Transverse colon (tissue), 4 donors: Measurements from ENCODE around the gene PLXNA3. TPM values are rescaled to one million over a fixed set of nuclear protein-coding genes. Genes with fewer than 3 reads are reported as not detected.

Source experiments
- DNase-seq: peaks from one replicate; pipeline ENCODE4 v3.0.0-alpha.2; 2019
- H3K27ac ChIP-seq, 4 donors: fragments of 200-600 bp; sonication (generic); 2 replicates each; pipeline ENCODE4 v1.5.1; 2016 to 2018; ENCODE audit warnings: inconsistent platforms in 4 of 4
- H3K27me3 ChIP-seq: fragments of 200-600 bp; sonication (generic); 2 replicates; pipeline ENCODE4 v1.5.1; 2017; ENCODE audit warnings: inconsistent platforms
- H3K36me3 ChIP-seq, 4 donors: fragments of 200-600 bp; sonication (generic); 2 replicates each; pipeline ENCODE4 v1.5.1; 2017 to 2019; ENCODE audit warnings: inconsistent platforms in 4 of 4
- H3K4me1 ChIP-seq, 4 donors: fragments of 200-600 bp; sonication (generic); 2 replicates each; pipeline ENCODE4 v1.5.1; 2017 to 2020; ENCODE audit warnings: inconsistent platforms in 4 of 4
- H3K4me3 ChIP-seq, 4 donors: fragments of 200-600 bp; sonication (generic); 1 replicate in 1 of 4; 2 replicates in 3 of 4; pipeline versions ENCODE4 v1.5.1 to v1.6.1; 2017 to 2019; ENCODE audit warnings: inconsistent platforms in 4 of 4
- H3K9me3 ChIP-seq, 2 donors: fragments of 200-600 bp; sonication (generic); 2 replicates each; pipeline ENCODE4 v1.5.1; 2017 to 2019; ENCODE audit warnings: inconsistent platforms in 2 of 2
- EP300 ChIP-seq: sonication (generic); formaldehyde crosslinking; IDR thresholded peaks from one replicate; pipeline ENCODE4 v1.6.1; 2017; ENCODE audit warnings: antibody characterized with exemption, low read depth
- POLR2A ChIP-seq: fragments of 450-650 bp; IDR thresholded peaks from one replicate; pipeline ENCODE4 v1.6.1; 2016; ENCODE audit warnings: antibody characterized with exemption, mild to moderate bottlenecking, moderate library complexity
- POLR2AphosphoS5 ChIP-seq, 3 donors: sonication (generic); formaldehyde crosslinking; IDR thresholded peaks; one replicate each; pipeline ENCODE4 v1.6.1; 2016; ENCODE audit warnings: antibody characterized with exemption in 3 of 3
- WGBS, 2 donors: methylation state at CpG; one replicate each; pipeline ENCODE4 v1.1.5; 2018; ENCODE audit warnings: low coverage in 1 of 2; 5-methylcytosine and 5-hydroxymethylcytosine counted together
- in situ Hi-C, 4 donors: fragments of 200-750 bp; cut with MboI; loops; one replicate each; pipeline versions ENCODE4 v1.15.0 to v1.15.1; 2017; ENCODE audit warnings: low sequenced_read_pairs in 3 of 4, low pct_ligation_motif_present in 1 of 4, low pct_unique_long_range_greater_than_20kb in 1 of 4
- intact Hi-C: fragments of 100-400 bp; cut with DNase I; formaldehyde crosslinking; loops from one replicate; pipeline ENCODE4 v1.15.1; 2023; ENCODE audit warnings: low total_unique reads
- total RNA-seq, 4 donors: library from RNA; depleted of rRNA; stranded (reverse); fragments of >200 nt; gene quantifications; one replicate each; pipeline ENCODE4 v1.1.0, GENCODE V29; 2016
- TF ChIP-seq, protein P1 (sequence below), 5 experiments: fragments of 200-600 bp in 3 of 5; fragments of 450-650 bp in 2 of 5; sonication (generic) in 3 of 5; IDR thresholded peaks; 1 replicate in 2 of 5; 2 replicates in 3 of 5; pipeline ENCODE4 v1.5.1; 2016 to 2017; ENCODE audit warnings: antibody characterized with exemption in 5 of 5, inconsistent platforms in 3 of 5, mild to moderate bottlenecking in 2 of 5, moderate library complexity in 1 of 5

Gene PLXNA3
- total RNA-seq, 4 donors from 2014 or later: 17.3 to 128 (median 52.8) TPM

DNA sequence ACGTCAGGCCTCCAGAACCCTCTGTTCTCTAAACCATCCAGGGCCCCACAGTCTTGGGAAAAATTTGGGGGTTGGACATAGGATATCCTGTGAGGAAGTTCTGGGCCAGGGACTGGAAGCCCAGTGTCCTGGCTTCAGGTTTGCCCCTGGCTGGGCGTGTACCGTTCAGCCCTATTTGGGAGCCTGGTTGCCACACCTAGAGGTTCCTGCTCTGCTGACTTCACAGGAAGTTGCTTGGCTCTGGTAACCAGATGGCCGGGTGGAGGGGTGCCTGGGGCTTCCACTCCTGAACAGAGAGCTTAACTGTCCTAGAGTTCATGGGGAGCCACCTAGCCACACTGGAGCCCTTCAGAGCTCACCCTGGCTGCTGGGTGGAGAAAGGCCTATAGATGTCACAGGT lies 45.6 kb upstream of the PLXNA3 start:
- intact Hi-C loops: no loop called here

DNA sequence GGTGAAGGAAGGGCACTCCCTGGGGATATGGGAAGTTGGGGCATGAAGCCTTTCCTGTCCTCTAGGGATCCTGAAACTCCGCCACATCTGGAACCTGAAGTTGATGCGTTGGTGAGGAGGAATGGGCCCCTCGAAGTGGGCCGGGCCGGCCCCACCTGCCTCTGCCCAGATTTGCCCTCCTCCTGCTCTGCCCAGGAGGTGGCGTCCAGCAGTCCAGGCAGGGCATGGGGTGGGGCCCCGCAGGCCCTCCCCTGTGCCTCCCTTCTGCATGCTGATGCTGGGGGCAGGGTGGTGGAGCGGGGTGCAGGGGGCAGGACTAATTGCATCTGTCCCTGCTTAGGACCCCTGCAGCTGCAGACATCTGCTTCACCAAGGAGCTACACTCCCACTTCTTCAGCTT lies 44.9 kb upstream of the PLXNA3 start:
- no peak for DNase-seq
- no peak overlapping the region for H3K4me3 ChIP-seq
- in situ Hi-C loops (loop anchor here in 3 of 4 donors (25.0 kb wide), 1 partner anchor 124 kb away; the partner anchor contains the start of genes G6PD (in 3 of the 3) and IKBKG (in 3 of the 3)), intact Hi-C loops (no loop called here)
- H3K27me3 ChIP-seq: no peaks in the 10 kb centered on the region
- peaks cover 0 to 23% (median 8%) of the 10 kb centered on the region in 4 donors for H3K4me1 ChIP-seq
- TF ChIP-seq, protein P1, sequence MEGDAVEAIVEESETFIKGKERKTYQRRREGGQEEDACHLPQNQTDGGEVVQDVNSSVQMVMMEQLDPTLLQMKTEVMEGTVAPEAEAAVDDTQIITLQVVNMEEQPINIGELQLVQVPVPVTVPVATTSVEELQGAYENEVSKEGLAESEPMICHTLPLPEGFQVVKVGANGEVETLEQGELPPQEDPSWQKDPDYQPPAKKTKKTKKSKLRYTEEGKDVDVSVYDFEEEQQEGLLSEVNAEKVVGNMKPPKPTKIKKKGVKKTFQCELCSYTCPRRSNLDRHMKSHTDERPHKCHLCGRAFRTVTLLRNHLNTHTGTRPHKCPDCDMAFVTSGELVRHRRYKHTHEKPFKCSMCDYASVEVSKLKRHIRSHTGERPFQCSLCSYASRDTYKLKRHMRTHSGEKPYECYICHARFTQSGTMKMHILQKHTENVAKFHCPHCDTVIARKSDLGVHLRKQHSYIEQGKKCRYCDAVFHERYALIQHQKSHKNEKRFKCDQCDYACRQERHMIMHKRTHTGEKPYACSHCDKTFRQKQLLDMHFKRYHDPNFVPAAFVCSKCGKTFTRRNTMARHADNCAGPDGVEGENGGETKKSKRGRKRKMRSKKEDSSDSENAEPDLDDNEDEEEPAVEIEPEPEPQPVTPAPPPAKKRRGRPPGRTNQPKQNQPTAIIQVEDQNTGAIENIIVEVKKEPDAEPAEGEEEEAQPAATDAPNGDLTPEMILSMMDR (IDR thresholded peaks at IDR 0.05): no peak
- TF ChIP-seq POLR2A (no peak), POLR2AphosphoS5 (IDR thresholded peaks at IDR 0.05) (no peak), EP300 (no peak)
- no peaks in the 10 kb centered on the region for H3K36me3 ChIP-seq
- H3K9me3 ChIP-seq: no peaks in the 10 kb centered on the region
- H3K27ac ChIP-seq: peak overlapping the region; percentile 91 to 98 (median 96)
- WGBS, 2 donors: 69% methylated on average over 7 of the region's 8 CpGs; no CpG with 5 or more reads in 1 of the 2 donors

More for the DNA sequence above, 45.6 kb upstream of the PLXNA3 start:
- H3K4me3 ChIP-seq: peak overlapping the region in 3 of 4 donors; percentile 61 to 95 (median 86)
- no peaks in the 10 kb centered on the region for H3K27me3 ChIP-seq
- TF ChIP-seq EP300: no peak
- no peak for TF ChIP-seq POLR2A
- 52% methylated on average over 4 of the region's 4 CpGs; no CpG with 5 or more reads in 1 of the 2 donors for WGBS, 2 donors
- in situ Hi-C loops: loop anchor here in 3 of 4 donors (25.0 kb wide), 1 partner anchor 125 kb away; the partner anchor contains the start of genes G6PD (in 3 of the 3) and IKBKG (in 3 of the 3)
- peak; percentile 54 for DNase-seq
- H3K36me3 ChIP-seq: no peaks in the 10 kb centered on the region
- peak overlapping the region; percentile 91 to 98 (median 96) for H3K27ac ChIP-seq
- peaks cover 0 to 23% (median 8%) of the 10 kb centered on the region in 4 donors for H3K4me1 ChIP-seq
- no peaks in the 10 kb centered on the region for H3K9me3 ChIP-seq

DNA sequence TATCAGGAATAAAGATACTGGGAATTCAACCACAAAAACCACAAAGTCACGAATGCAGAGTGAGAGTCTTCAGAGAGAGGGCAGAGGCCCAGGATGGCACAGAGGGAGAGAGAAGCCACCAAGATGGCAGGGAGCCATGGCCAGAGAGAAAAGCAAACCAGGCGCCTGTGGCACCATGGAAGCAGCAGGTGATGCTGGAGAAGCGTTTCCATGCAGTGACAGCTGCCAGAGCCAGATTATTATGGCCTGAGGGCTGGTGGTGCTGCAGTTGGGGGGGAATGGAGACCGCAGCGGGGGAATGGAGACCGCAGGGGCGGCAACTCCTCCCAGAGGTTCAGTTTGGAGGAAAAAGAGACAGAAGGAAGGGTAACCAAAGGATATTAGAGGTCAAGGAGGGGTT lies 40.9 kb upstream of the PLXNA3 start:
- in situ Hi-C loops: loop anchor here in 3 of 4 donors (25.0 kb wide), 1 partner anchor 120 kb away; the partner anchor contains the start of genes G6PD (in 3 of the 3) and IKBKG (in 3 of the 3)
- DNase-seq: no peak
- Histone ChIP-seq H3K27me3 (no peaks in the 10 kb centered on the region), H3K9me3 (no peaks in the 10 kb centered on the region), H3K36me3 (no peaks in the 10 kb centered on the region), H3K27ac (no peak overlapping the region), H3K4me1 (peaks cover 0 to 8% (median 6%) of the 10 kb centered on the region in 4 donors), H3K4me3 (no peak overlapping the region)
- intact Hi-C loops: no loop called here
- 72% methylated on average over 7 of the region's 7 CpGs; no CpG with 5 or more reads in 1 of the 2 donors for WGBS, 2 donors
- TF ChIP-seq POLR2A (no peak), POLR2AphosphoS5 (IDR thresholded peaks at IDR 0.05) (no peak), EP300 (no peak)
- TF ChIP-seq, protein P1 (IDR thresholded peaks at IDR 0.05): no peak

DNA sequence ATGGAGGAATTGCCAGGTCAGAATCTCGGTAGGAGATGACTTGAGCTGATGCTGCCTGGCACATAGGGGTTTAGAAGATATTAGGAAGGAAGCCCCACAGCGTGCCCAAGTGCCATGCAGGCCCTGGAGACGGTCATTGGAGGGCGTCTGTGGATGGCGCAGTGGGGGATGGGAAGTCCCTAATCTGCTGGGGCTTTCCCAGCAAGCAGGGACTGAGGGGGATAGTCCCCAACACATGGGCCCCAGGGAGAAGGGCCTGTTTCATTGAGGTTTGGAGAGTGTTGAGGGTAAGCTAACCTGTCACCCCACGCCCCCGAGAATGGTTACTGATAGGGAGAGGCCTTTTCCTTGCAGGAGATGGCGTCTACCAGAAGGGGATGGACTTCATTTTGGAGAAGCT lies 38.9 kb upstream of the PLXNA3 start:
- in situ Hi-C loops: loop anchor here in 3 of 4 donors (25.0 kb wide), 1 partner anchor 118 kb away; the partner anchor contains the start of genes G6PD (in 3 of the 3) and IKBKG (in 3 of the 3)
- intact Hi-C loops: no loop called here
- no peaks in the 10 kb centered on the region for H3K9me3 ChIP-seq
- H3K27me3 ChIP-seq: no peaks in the 10 kb centered on the region
- no peak for DNase-seq
- H3K4me1 ChIP-seq: no peaks in the 10 kb centered on the region
- TF ChIP-seq POLR2AphosphoS5 (IDR thresholded peaks at IDR 0.05): no peak
- no peaks in the 10 kb centered on the region for H3K36me3 ChIP-seq
- H3K27ac ChIP-seq: no peak overlapping the region
- 60 to 84% methylated on average over 1 to 8 of the region's 8 CpGs for WGBS, 2 donors
- no peak overlapping the region for H3K4me3 ChIP-seq

DNA sequence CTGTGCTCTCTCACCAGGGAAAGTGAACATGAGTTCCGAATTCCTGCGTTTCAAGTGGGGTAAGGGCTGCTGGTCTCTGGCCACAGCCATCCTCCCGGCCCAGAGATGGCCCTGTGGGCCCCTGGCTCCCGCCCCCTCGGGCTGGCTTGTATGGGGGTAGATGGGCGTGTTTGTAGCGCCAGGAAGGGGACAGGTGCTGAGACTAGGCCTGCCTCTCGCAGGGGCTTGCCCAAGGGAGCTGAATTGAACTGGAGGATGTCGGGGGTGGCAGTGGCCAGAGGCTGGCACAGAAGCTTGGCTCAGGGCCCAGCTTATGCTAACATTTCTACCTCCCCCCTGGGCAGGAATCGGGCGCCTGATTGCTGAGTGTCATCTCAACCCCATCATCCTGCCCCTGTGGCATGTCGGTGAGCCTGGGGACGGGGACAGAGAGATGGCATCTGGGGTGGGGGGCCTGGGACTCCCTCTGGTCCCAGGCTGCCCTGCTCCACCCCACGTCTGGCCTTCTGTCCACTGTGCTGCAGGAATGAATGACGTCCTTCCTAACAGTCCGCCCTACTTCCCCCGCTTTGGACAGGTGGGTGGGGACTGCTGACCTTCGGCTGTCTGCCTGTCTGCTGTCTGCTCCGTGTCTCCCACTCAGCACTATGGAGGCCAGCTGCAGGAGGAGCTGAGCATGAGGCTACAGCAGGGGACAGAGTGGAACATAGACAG lies 38.2 kb upstream of the PLXNA3 start:
- intact Hi-C loops: no loop called here
- Histone ChIP-seq H3K4me1 (no peaks in the 10 kb centered on the region), H3K36me3 (no peaks in the 10 kb centered on the region), H3K9me3 (no peaks in the 10 kb centered on the region), H3K4me3 (no peak overlapping the region), H3K27ac (no peak overlapping the region), H3K27me3 (no peaks in the 10 kb centered on the region)
- TF ChIP-seq, protein P1 (IDR thresholded peaks at IDR 0.05): no peak
- TF ChIP-seq POLR2A: no peak
- DNase-seq: no peak
- in situ Hi-C loops: loop anchor here in 3 of 4 donors (25.0 kb wide), 1 partner anchor 117 kb away; the partner anchor contains the start of genes G6PD (in 3 of the 3) and IKBKG (in 3 of the 3)
- WGBS, 2 donors: 80% methylated on average over 19 of the region's 19 CpGs; no CpG with 5 or more reads in 1 of the 2 donors
